Endothelial cell of umbilical vein (primary cell): ENCODE data around the gene CRK. TPM values are rescaled to one million over a fixed set of nuclear protein-coding genes. Genes with fewer than 3 reads are reported as not detected.

ENCODE experiments used
- BruUV-seq: library from RNA; stranded (reverse); fragments of 400-500 nt; replicated peaks from 2 replicates; lab custom pipeline; 2021; lab: Mats Ljungman, UMichigan
- CTCF ChIA-PET: fragments of 300-600, 350-600 bp; sonication (Branson Sonifier 250); formaldehyde crosslinking; loops from one replicate; lab custom pipeline; 2021; ENCODE audit warnings: antibody characterized with exemption, inconsistent platforms; lab: Charles Lee
- POLR2A ChIA-PET: fragments of 300-600, 350-600 bp; sonication (Branson Sonifier 250); formaldehyde crosslinking; loops from one replicate; lab custom pipeline; 2021; ENCODE audit warnings: antibody characterized with exemption, inconsistent platforms; lab: Charles Lee
- DNase-seq: peaks from one replicate; pipeline ENCODE4 v3.0.0-alpha.2; 2011; ENCODE audit warnings: low read depth, low spot score
- FAIRE-seq: peaks from 2 replicates; lab custom pipeline; 2011; peaks lifted over from hg19 to GRCh38; lab: Jason Lieb, UNC
- H2AFZ ChIP-seq: 2 replicates; pipeline ENCODE4 v1.6.0; 2012; ENCODE audit warnings: low read depth, low read length, control low read depth, inconsistent platforms
- H3K27ac ChIP-seq: 2 replicates; pipeline ENCODE4 v1.5.1; 2011; ENCODE audit warnings: low read depth, mild to moderate bottlenecking, control low read depth, low read length, moderate library complexity; ENCODE audit not compliant: insufficient read depth
- H3K27me3 ChIP-seq, 2 experiments: 2 replicates each; pipeline versions ENCODE4 v1.6.0 to v1.6.1; 2011; ENCODE audit warnings: low read length in 2 of 2, mixed read lengths in 1 of 2; ENCODE audit not compliant: control insufficient read depth in 2 of 2, insufficient read depth in 2 of 2
- H3K36me3 ChIP-seq, 2 experiments: 2 replicates in 1 of 2; 3 replicates in 1 of 2; pipeline ENCODE4 v1.5.1; 2011; ENCODE audit warnings: low read length in 2 of 2, mild to moderate bottlenecking in 1 of 2, moderate library complexity in 1 of 2; ENCODE audit not compliant: control insufficient read depth in 2 of 2, insufficient read depth in 2 of 2; ENCODE audit errors: extremely low read depth in 1 of 2
- H3K4me1 ChIP-seq: 3 replicates; pipeline ENCODE4 v1.5.1; 2011; ENCODE audit warnings: mild to moderate bottlenecking, low read length; ENCODE audit not compliant: control insufficient read depth, insufficient read depth; ENCODE audit errors: extremely low read depth
- H3K4me2 ChIP-seq: 2 replicates; pipeline ENCODE4 v1.6.1; 2011; ENCODE audit warnings: low read length, control low read depth, mixed read lengths; ENCODE audit not compliant: insufficient read depth
- H3K4me3 ChIP-seq, 3 experiments: fragments of 200-600 bp in 1 of 3; sonication (generic), shearing (Covaris generic) in 1 of 3; replicated peaks in 1 of 3; 2 replicates each; pipeline ENCODE4 v1.5.1; 2011 to 2016; ENCODE audit warnings: control low read depth in 3 of 3, low read length in 3 of 3, mild to moderate bottlenecking in 2 of 3, inconsistent platforms in 1 of 3, low read depth in 1 of 3, moderate library complexity in 1 of 3; ENCODE audit not compliant: insufficient read depth in 1 of 3
- H3K79me2 ChIP-seq: 2 replicates; pipeline ENCODE4 v1.6.0; 2012; ENCODE audit warnings: low read length, inconsistent platforms; ENCODE audit not compliant: control insufficient read depth, insufficient read depth
- H3K9ac ChIP-seq: replicated peaks from 2 replicates; pipeline ENCODE3; 2011; ENCODE audit warnings: low read length, control low read depth; ENCODE audit not compliant: insufficient read depth; ENCODE audit errors: extremely low read depth
- H3K9me1 ChIP-seq: replicated peaks from 3 replicates; pipeline ENCODE4 v1.6.0; 2011; ENCODE audit warnings: mild to moderate bottlenecking, low read length; ENCODE audit not compliant: control insufficient read depth, insufficient read depth; ENCODE audit errors: extremely low read depth
- H3K9me3 ChIP-seq: replicated peaks from 2 replicates; pipeline ENCODE4 v1.5.1; 2012; ENCODE audit warnings: low read length, inconsistent platforms; ENCODE audit not compliant: control insufficient read depth, insufficient read depth
- H4K20me1 ChIP-seq: replicated peaks from 2 replicates; pipeline ENCODE3; 2011; ENCODE audit warnings: mild to moderate bottlenecking, low read length; ENCODE audit not compliant: control insufficient read depth, insufficient read depth; ENCODE audit errors: extremely low read depth
- CTCF ChIP-seq, 2 donors: IDR thresholded peaks; 1 replicate in 1 of 2; 2 replicates in 1 of 2; pipeline ENCODE4 v1.5.1; 2011; ENCODE audit warnings: low read length in 2 of 2, mild to moderate bottlenecking in 2 of 2, moderate library complexity in 2 of 2, control low read depth in 1 of 2, inconsistent platforms in 1 of 2, low read depth in 1 of 2; ENCODE audit not compliant: insufficient read depth in 1 of 2; ENCODE audit errors: extremely low read depth in 1 of 2
- EZH2 ChIP-seq: IDR thresholded peaks from 2 replicates; pipeline ENCODE4 v1.6.1; 2012; ENCODE audit warnings: borderline replicate concordance, low read depth, mild to moderate bottlenecking, moderate library complexity, low read length, inconsistent platforms; ENCODE audit not compliant: severe bottlenecking
- FOS ChIP-seq: IDR thresholded peaks from 2 replicates; pipeline ENCODE4 v1.6.1; 2011; ENCODE audit warnings: mild to moderate bottlenecking, low read length, moderate library complexity, borderline replicate concordance; ENCODE audit not compliant: insufficient read depth
- GATA2 ChIP-seq: IDR thresholded peaks from 2 replicates; pipeline ENCODE4 v1.7.0; 2011; ENCODE audit warnings: low read depth, mild to moderate bottlenecking, moderate library complexity, mixed read lengths, low read length; ENCODE audit not compliant: insufficient read length, insufficient read depth
- JUN ChIP-seq: IDR thresholded peaks from 2 replicates; pipeline ENCODE4 v1.6.1; 2011; ENCODE audit warnings: borderline replicate concordance, low read depth; ENCODE audit not compliant: insufficient read length, insufficient read depth
- MAX ChIP-seq: IDR thresholded peaks from 2 replicates; pipeline ENCODE4 v1.6.1; 2011; ENCODE audit not compliant: insufficient read depth, insufficient read length
- MYC ChIP-seq: IDR thresholded peaks from one replicate; pipeline ENCODE4 v1.6.1; 2011; ENCODE audit warnings: mild to moderate bottlenecking, low read depth, low read length
- POLR2A ChIP-seq: IDR thresholded peaks from 2 replicates; pipeline ENCODE4 v1.6.1; 2012; ENCODE audit warnings: low read depth, mild to moderate bottlenecking, control low read depth, low read length
- POLR2AphosphoS5 ChIP-seq: IDR thresholded peaks from 2 replicates; pipeline ENCODE4 v1.6.1; 2012; ENCODE audit warnings: low read depth, mild to moderate bottlenecking, control low read depth, low read length, moderate library complexity; ENCODE audit not compliant: insufficient read depth
- dilution Hi-C: fragments of 300-500 bp; cut with MboI; formaldehyde crosslinking; loops from one replicate; pipeline ENCODE4 v1.15.0; 2019; ENCODE audit warnings: low sequenced_read_pairs; ENCODE audit not compliant: extremely low pct_ligation_motif_present
- intact Hi-C: fragments of 100-400 bp; cut with micrococcal nuclease; formaldehyde crosslinking; loops from one replicate; pipeline ENCODE4 v1.10.0; 2022
- polyA plus RNA-seq, 4 experiments: library from polyadenylated mRNA; depleted of rRNA in 3 of 4; stranded (reverse) in 3 of 4; unstranded in 1 of 4; fragments of >200 nt; gene quantifications; 2 replicates each; pipeline versions ENCODE4 v1.2.1 to v1.2.3, GENCODE V29; 2011 to 2012; ENCODE audit warnings: missing spikeins in 1 of 4
- total RNA-seq: library from RNA; stranded (reverse); gene quantifications from 2 replicates; pipeline ENCODE4 v1.2.3, GENCODE V29; 2021

CRK gene
- total and polyA plus RNA-seq, 2 donors (not counting 3 experiments of a cell fraction or from before 2014, with no cell fraction given) = 52.8 to 67.2 TPM

- H3K79me2 ChIP-seq = peaks cover 17% of the 10 kb centered on the region
- no peak overlapping the region for H3K27ac ChIP-seq
- H4K20me1 ChIP-seq = no peaks in the 10 kb centered on the region
- no peaks in the 10 kb centered on the region for H3K9me1 ChIP-seq
- H3K36me3 ChIP-seq = peaks cover 3 to 8% of the 10 kb centered on the region in 2 experiments
- no peaks in the 10 kb centered on the region for H3K9me3 ChIP-seq
- H2AFZ ChIP-seq = no peak overlapping the region
- dilution Hi-C loops (no loop called here), intact Hi-C loops (no loop called here)
- H3K27me3 ChIP-seq = no peaks in the 10 kb centered on the region
- peaks cover 26% of the 10 kb centered on the region for H3K4me1 ChIP-seq
- no peak for TF ChIP-seq CTCF (IDR thresholded peaks at IDR 0.05; ENCODE audit: extremely low read depth in 1 of 2, insufficient read depth in 1 of 2, low read depth in 1 of 2, low read length in 2 of 2)
- no peak for TF ChIP-seq GATA2
- no peak for TF ChIP-seq POLR2A
- no peak for TF ChIP-seq POLR2AphosphoS5
- TF ChIP-seq EZH2 = no peak
- TF ChIP-seq MYC = no peak
- TF ChIP-seq JUN = no peak
- no peak for TF ChIP-seq FOS
- TF ChIP-seq MAX = no peak
- no peak overlapping the region for H3K4me2 ChIP-seq
- no peak for FAIRE-seq
- DNase-seq = no peak
- no peak overlapping the region for H3K4me3 ChIP-seq
- no peak overlapping the region for H3K9ac ChIP-seq
- CTCF ChIA-PET = interaction anchor here (2.6 to 3.4 kb wide), 3 partner anchors 10 to 129 kb away, joined by 11 to 18 read pairs (median 18); partner anchors contain the start of gene INPP5K
- POLR2A ChIA-PET = no interaction called here
- no TSS peak for BruUV-seq
These were observed 38.8 kb upstream of the CRK start for GRCh38 chr17:1494736-1495253.
